Stimulated activated CD4-positive, alpha-beta T cell treated with anti-CD3 and anti-CD28 coated beads, TNF-alpha, amount 100 ng/mL, for 24 hours (primary cell): ENCODE data around the gene NTRK2.
"Not testable (repeated sequence)": the region's sequence is repeated elsewhere in the genome, so short reads cannot be mapped to it uniquely, and the experiment has no call there.

ENCODE experiments used
- DNase-seq, 3 experiments: peaks; one replicate each; pipeline ENCODE4 v3.0.0-alpha.2; 2020; ENCODE audit warnings: low read depth in 3 of 3

NTRK2 gene

GRCh38 chr9:84891924-84892323, 222.4 kb downstream of the NTRK2 start:
- DNase-seq, result no peak

DNA sequence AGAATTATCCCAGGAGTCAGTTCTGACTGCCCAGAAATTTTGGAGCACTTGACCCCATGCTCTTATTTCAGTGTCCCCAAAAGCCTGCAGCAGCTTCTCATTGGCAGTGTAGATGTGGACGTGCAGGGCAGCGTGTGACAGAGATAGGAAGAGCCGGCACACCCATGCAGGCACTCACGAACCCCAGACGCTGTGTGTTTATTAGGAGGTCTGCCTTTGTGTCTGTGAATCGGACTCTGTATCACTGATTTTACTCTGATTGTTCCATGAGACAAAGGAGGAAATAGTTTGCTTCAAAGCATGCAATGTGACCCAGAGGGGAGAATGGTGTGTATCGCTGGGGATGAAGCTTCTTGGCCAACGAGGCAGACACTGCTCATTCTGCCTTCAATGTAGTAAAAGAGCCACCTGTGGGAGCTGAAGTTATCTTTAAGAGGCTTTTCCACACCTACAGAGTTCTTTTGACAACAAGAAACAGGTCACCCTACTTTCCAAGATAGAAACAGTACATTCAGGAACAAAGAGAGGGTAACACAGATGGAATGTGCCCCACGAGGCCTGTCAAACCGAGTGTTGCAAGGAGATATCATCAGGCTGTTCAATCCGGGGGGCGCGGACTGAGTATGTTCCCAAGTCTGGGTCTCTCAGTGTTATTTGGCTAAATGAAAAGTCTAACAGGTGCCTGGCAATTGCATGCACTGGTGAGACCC, 224.0 kb downstream of the NTRK2 start:
- no peak for DNase-seq

GRCh38 chr9:84894859-84895258, 225.3 kb downstream of the NTRK2 start:
- no peak for DNase-seq

DNA sequence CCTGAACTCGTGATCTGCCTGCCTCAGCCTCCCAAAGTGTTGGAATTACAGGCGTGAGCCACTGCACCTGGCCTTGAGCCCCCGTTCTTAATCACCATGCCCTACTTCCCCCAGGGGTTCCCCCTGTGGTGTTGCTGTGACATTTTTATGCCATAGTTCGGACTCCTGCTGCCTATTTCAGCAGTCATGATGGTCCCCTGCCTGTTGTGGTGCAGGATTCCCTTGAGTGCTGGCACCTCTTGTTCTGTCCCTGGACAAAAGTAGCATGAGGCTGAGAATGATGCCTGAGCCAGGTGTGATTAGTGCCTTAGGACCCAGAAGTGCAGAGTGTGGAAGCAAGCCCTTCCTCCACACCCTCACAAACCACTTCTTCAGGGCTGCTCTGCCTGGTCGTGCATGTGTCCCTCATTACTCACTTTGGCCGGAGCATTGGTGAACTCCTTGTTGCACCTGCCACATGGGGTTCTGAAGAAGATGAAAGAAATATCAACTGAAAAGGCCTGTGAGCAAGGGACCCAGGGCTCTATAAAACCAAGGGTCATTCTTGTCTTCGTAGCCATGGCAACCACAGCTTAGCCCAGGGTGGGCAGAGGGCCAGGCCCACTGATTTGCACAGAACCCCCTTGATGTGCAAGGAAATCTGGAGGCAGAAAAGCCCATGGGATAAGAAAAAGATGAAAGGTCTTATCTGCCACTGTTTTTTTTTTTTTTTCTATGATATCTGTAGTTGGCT, 228.0 kb downstream of the NTRK2 start:
- DNase-seq, result no peak

DNA sequence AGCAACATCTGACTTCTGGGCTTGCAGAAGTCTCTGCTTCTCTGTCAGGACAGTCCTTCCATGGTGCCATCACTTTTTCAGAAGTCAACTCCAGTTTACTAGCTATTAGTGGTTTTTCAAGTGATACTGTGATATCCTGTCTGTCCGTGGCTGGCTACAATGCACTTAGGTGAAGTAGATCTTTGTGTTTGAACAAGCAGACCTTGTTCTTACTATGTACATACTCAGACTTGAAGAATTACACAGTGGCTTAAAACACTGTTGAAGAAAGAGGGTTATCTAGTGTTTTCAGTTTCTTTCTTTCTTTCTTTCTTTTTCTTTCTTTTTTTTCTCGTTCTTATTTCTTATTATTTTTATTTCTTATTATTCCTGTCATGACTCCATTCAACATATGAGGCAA, 228.7 kb downstream of the NTRK2 start:
- no peak for DNase-seq

DNA sequence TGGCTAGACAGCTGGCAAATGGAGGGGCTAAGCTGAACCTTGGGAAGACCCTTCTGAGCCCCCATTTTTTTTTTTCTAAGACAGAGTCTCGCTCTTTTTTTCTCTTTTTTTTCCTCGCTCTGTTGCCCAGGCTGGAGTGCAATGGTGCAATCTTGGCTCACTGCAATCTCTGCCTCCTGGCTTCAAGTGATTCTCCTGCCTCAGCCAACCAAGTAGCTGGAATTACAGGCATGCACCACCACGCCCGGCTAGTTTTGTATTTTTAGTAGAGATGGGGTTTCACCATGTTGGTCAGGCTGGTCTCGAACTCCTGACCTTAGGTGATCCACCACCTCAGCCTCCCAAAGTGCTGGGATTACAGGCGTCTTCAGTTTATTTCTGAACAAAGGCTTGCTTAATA, 229.1 kb downstream of the NTRK2 start:
- not testable (repeated sequence) for DNase-seq

DNA sequence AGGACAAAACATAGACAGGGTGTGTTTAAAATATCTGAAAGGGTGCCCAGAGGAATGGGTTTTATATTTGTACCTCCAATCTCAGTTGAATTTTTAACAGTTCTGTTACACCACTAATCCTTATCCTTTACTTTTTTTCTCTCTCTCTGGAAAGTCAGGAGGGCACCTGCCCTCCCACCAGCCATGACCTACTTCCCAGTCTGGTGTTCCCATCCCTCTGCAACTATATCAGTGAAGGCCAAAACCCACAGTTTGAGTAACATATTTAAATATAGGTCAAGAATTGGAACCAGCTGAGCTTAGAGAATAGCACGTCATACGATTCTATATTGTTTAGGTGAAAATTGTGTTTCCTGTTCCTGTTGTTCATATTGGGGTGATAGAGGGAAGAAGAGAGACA, 229.8 kb downstream of the NTRK2 start:
- no peak for DNase-seq

- no peak for DNase-seq
These were observed 230.9 kb downstream of the NTRK2 start for GRCh38 chr9:84900421-84900820.

GRCh38 chr9:84903963-84904362, 234.4 kb downstream of the NTRK2 start:
- no peak for DNase-seq

GRCh38 chr9:84916769-84917168, 247.2 kb downstream of the NTRK2 start:
- no peak for DNase-seq

GRCh38 chr9:84917366-84918070, 248.0 kb downstream of the NTRK2 start:
- no peak for DNase-seq

DNA sequence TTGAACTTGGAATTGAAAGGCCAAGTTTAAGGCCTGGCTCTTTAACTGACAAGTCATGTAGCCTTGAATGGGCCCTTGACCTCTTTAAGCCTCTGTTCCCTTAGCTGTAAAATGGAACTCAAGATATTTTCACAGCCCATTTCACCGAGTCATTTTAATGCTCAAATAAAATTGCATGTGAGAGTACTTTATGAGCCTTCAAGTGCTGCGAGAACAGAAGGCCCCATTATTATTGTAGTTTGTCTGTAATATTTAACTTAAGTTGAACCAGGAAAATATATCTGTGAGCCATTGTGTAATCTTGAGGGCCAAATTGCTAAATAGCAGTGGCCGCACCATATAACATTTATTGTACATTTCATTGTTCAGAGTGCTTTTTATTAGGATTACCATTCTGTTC, 249.9 kb downstream of the NTRK2 start:
- DNase-seq, result no peak

DNA sequence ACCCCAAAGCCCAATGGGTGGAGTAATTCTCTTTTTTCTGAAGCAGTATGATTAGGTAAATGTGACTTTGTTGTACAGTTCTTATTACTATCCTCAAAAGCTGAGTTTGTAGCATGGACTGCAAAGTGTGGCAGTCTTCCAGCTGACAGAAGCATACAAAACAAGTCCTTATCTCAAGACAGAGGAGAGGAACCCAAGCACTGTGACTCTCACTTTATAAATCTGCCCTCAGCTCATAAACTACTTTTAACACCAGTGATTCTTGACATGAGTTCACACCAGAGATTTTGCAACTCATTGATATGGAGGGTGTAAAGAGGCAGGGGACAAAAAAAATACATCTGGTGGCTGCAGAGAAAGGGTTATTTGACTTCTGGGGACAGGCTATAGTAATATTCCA, 251.6 kb downstream of the NTRK2 start:
- DNase-seq, result no peak

- no peak for DNase-seq
These were observed 252.5 kb downstream of the NTRK2 start for GRCh38 chr9:84922051-84922450.

- DNase-seq, result no peak
These were observed 254.7 kb downstream of the NTRK2 start for GRCh38 chr9:84924266-84924665.

GRCh38 chr9:84925225-84925872, 255.8 kb downstream of the NTRK2 start:
- no peak for DNase-seq

DNA sequence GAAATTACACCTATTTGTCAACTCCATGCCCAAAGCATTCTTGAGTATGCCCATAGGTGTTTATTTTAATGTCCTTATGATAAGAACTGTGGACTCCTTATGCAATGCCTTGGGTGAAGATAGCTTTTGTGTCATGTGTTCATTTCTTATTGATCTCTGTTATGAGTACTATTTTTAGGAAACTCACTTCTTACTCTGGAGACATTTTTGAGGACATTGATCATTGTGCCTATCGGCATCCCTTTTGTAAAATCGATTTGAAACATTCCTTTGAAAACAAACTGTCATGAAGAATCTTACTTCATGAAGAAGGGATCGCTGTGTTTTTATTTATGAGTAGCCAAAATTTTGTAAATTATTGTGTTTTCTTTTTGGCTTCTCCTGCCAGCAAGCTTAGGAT, 257.3 kb downstream of the NTRK2 start:
- DNase-seq, result no peak

DNA sequence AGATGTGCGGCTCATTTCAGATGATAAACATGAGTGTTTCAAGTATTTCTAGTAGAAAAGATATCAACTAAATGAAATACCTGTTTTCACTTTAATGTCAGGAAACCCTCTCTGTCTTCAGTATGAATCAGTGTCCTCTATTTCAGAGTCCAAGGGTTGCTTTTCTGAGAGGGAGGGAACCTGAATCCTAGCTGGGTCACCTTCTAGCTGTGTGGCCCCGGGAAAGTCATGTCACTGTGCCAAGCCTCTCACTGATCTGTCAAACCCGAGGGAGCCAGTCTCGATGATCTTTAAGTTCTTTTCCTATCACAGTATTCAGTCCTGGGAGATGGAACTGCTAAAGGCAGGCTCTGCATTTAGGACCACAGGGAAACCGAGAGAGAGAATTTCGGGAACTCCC, 258.9 kb downstream of the NTRK2 start:
- DNase-seq, result no peak

DNA sequence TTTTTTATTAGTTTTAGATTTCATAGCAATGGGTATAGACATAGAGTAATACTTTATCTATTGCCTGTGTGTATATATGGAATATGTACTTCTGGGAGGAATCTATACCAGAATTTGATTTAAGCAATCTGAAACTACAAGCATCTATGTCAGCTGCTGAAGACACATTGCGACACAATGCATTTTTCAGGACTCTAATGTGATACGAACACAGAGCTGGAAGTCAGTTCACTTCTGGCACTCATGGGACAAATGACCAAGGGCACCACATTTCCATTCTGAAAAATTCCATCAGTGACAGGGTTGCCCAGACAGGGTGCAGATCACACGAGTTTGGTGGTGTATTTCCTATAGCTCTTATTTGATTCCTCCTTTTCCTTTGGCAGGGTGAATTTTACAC, 259.5 kb downstream of the NTRK2 start:
- no peak for DNase-seq

DNA sequence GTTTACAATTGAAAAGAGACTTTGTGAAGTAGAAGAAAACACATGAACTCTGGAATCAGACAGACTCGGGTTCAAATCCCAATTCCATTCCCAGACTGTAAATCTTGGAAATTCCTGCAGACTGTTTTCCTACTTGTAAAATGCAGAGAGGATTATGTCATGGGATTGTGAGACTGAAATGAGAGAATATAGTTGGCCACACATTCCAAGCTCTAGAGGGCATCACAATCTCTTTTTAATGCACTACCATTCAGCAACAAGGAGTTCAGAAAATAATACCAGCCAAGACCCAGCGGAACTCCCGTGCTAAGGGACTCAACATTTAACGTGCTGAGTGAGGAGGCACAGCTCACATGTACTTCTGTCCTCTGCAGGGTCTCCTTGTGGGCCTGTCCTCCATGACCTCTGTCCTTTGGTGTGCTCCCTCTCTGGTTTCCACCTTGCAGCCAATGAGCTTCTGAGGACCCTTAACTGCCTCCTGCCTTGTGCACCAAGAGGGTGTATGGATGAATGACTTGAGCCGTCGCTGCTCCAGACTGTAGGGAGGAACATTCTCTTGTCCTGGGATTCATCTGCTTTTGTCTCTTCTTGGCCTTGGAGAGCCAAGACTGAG, 263.5 kb downstream of the NTRK2 start:
- DNase-seq, result no peak

DNA sequence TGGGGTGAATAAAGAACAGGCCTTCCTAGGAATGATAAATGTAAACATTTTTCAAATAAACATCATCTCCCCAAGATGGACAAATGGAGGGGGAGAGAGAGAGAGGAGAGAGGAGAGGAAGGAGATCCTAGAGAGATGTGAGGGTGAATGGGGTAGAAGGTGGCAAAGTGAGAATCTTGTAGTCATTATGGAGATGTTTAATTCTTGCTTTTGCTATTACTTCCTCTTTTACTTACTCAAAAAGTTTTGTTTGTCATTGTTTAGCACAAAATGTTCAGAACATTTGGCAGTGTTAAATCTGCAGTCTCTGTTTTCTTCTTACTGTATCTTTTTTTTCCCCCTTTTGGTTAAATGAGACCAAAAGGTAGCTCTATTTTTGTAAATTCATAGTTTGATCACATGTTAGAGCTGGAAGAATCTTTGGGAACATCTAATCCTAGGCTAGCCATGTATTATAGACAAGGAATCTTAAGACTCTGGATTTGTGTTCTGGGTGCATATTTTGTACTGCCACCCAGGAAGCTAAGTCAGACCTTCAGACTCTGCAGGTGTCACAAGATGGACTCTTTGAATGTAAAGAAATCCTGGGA, 266.1 kb downstream of the NTRK2 start:
- no peak for DNase-seq

GRCh38 chr9:84937180-84937579, 267.7 kb downstream of the NTRK2 start:
- no peak for DNase-seq
